H9 (cell line): ENCODE results near the gene UNC5C. TPM values are rescaled to one million over a fixed set of nuclear protein-coding genes. Genes with fewer than 3 reads are reported as not detected.

Experiments used
- DNase-seq: peaks from one replicate; pipeline ENCODE4 v3.0.0-alpha.2; 2017
- H2AFZ ChIP-seq: one replicate; pipeline ENCODE4 v1.6.1; 2013; ENCODE audit warnings: mild to moderate bottlenecking, low read length, control low read depth, moderate library complexity
- H2AK5ac ChIP-seq: 2 replicates; pipeline ENCODE4 v1.6.1; 2013; ENCODE audit warnings: low read length, control low read depth, mixed read lengths; ENCODE audit not compliant: insufficient read length
- H2BK120ac ChIP-seq: one replicate; pipeline ENCODE4 v1.6.1; 2013; ENCODE audit warnings: low read depth, mild to moderate bottlenecking, low read length, control low read depth, inconsistent platforms; ENCODE audit not compliant: poor library complexity, severe bottlenecking
- H2BK12ac ChIP-seq: 2 replicates; pipeline ENCODE4 v1.6.1; 2013; ENCODE audit warnings: low read length, control low read depth, mixed read lengths, low read depth; ENCODE audit not compliant: insufficient read length
- H2BK15ac ChIP-seq: 2 replicates; pipeline ENCODE4 v1.6.1; 2013; ENCODE audit warnings: low read depth, low read length, control low read depth
- H2BK20ac ChIP-seq: one replicate; pipeline ENCODE4 v1.6.1; 2013; ENCODE audit warnings: low read depth, mild to moderate bottlenecking, low read length, control low read depth, inconsistent platforms; ENCODE audit not compliant: poor library complexity, severe bottlenecking
- H2BK5ac ChIP-seq: 2 replicates; pipeline ENCODE4 v1.6.1; 2013; ENCODE audit warnings: low read length, control low read depth, mixed read lengths; ENCODE audit not compliant: insufficient read length
- H3K14ac ChIP-seq: 2 replicates; pipeline ENCODE4 v1.6.1; 2013; ENCODE audit warnings: low read length, control low read depth; ENCODE audit not compliant: insufficient read depth
- H3K18ac ChIP-seq: 2 replicates; pipeline ENCODE4 v1.6.1; 2013; ENCODE audit warnings: low read depth, mild to moderate bottlenecking, mixed read lengths, low read length, control low read depth; ENCODE audit not compliant: insufficient read length
- H3K23ac ChIP-seq: 2 replicates; pipeline ENCODE4 v1.6.1; 2013; ENCODE audit warnings: low read length, control low read depth, mixed read lengths, low read depth; ENCODE audit not compliant: insufficient read length
- H3K23me2 ChIP-seq: 2 replicates; pipeline ENCODE4 v1.6.1; 2013; ENCODE audit warnings: low read depth, mild to moderate bottlenecking, mixed read lengths, low read length, control low read depth; ENCODE audit not compliant: insufficient read length, poor library complexity, severe bottlenecking
- H3K27ac ChIP-seq: 2 replicates; pipeline ENCODE4 v1.5.1; 2013; ENCODE audit warnings: low read length, control low read depth, mixed read lengths, low read depth; ENCODE audit not compliant: insufficient read length
- H3K27me3 ChIP-seq: 2 replicates; pipeline ENCODE4 v1.6.1; 2013; ENCODE audit warnings: low read length, control low read depth, inconsistent platforms; ENCODE audit not compliant: insufficient read depth
- H3K4ac ChIP-seq: 2 replicates; pipeline ENCODE4 v1.6.1; 2013; ENCODE audit warnings: low read depth, mild to moderate bottlenecking, control low read depth, inconsistent platforms, low read length, moderate library complexity
- H3K4me1 ChIP-seq: 2 replicates; pipeline ENCODE4 v1.6.1; 2013; ENCODE audit warnings: low read length, control low read depth, inconsistent platforms; ENCODE audit not compliant: insufficient read depth
- H3K4me2 ChIP-seq: 2 replicates; pipeline ENCODE4 v1.6.1; 2013; ENCODE audit warnings: low read length, control low read depth, mixed read lengths; ENCODE audit not compliant: insufficient read length, insufficient read depth
- H3K56ac ChIP-seq: 2 replicates; pipeline ENCODE4 v1.6.1; 2013; ENCODE audit warnings: low read depth, mild to moderate bottlenecking, mixed read lengths, low read length, control low read depth; ENCODE audit not compliant: insufficient read length
- H3K79me1 ChIP-seq: 2 replicates; pipeline ENCODE4 v1.6.1; 2013; ENCODE audit warnings: low read depth, mild to moderate bottlenecking, moderate library complexity, low read length, control low read depth, inconsistent platforms; ENCODE audit not compliant: insufficient read depth, poor library complexity, severe bottlenecking
- H3K79me2 ChIP-seq: 2 replicates; pipeline ENCODE4 v1.6.1; 2013; ENCODE audit warnings: low read length, control low read depth, inconsistent platforms; ENCODE audit not compliant: insufficient read depth
- H3K9ac ChIP-seq: 2 replicates; pipeline ENCODE4 v1.6.1; 2013; ENCODE audit warnings: low read length, control low read depth, mixed read lengths; ENCODE audit not compliant: insufficient read length; ENCODE audit errors: extremely low read depth
- H3K9me3 ChIP-seq: one replicate; pipeline ENCODE4 v1.6.1; 2013; ENCODE audit warnings: low read depth, low read length, inconsistent platforms; ENCODE audit not compliant: control insufficient read depth
- H3T11ph ChIP-seq: one replicate; pipeline ENCODE4 v1.6.1; 2013; ENCODE audit warnings: mild to moderate bottlenecking, low read length, control low read depth, inconsistent platforms
- H4K20me1 ChIP-seq: one replicate; pipeline ENCODE4 v1.6.1; 2013; ENCODE audit not compliant: control insufficient read depth, insufficient read length, insufficient read depth
- H4K5ac ChIP-seq: 2 replicates; pipeline ENCODE4 v1.6.1; 2013; ENCODE audit warnings: low read depth, mild to moderate bottlenecking, mixed read lengths, low read length, control low read depth; ENCODE audit not compliant: insufficient read length
- H4K8ac ChIP-seq: replicated peaks from 2 replicates; pipeline ENCODE4 v1.6.1; 2013; ENCODE audit warnings: low read length, control low read depth, mixed read lengths, low read depth; ENCODE audit not compliant: insufficient read length
- H4K91ac ChIP-seq: 2 replicates; pipeline ENCODE4 v1.6.1; 2013; ENCODE audit warnings: low read depth, mild to moderate bottlenecking, moderate library complexity, mixed read lengths, low read length, control low read depth; ENCODE audit not compliant: insufficient read length
- H3K27ac Mint-ChIP-seq, 3 experiments: 2 replicates in 2 of 3; 3 replicates in 1 of 3; pipeline ENCODE4 v1.8.0; 2020 to 2021; ENCODE audit warnings: mixed read lengths in 3 of 3, mild to moderate bottlenecking in 1 of 3, moderate library complexity in 1 of 3
- H3K27me3 Mint-ChIP-seq: 2 replicates; pipeline ENCODE4 v1.8.0; 2021; ENCODE audit warnings: low read depth, mild to moderate bottlenecking, moderate library complexity, mixed read lengths
- H3K36me3 Mint-ChIP-seq, 3 experiments: 2 replicates in 2 of 3; 3 replicates in 1 of 3; pipeline ENCODE4 v1.8.0; 2020 to 2021; ENCODE audit warnings: low read depth in 3 of 3, mixed read lengths in 3 of 3; ENCODE audit not compliant: insufficient read depth in 1 of 3
- H3K4me1 Mint-ChIP-seq, 2 experiments: 2 replicates each; pipeline ENCODE4 v1.8.0; 2020; ENCODE audit warnings: mixed read lengths in 2 of 2
- H3K4me3 Mint-ChIP-seq, 2 experiments: 2 replicates in 1 of 2; 3 replicates in 1 of 2; pipeline ENCODE4 v1.8.0; 2020 to 2021; ENCODE audit warnings: mild to moderate bottlenecking in 2 of 2, mixed read lengths in 2 of 2, moderate library complexity in 1 of 2
- H3K9me3 Mint-ChIP-seq, 2 experiments: 2 replicates in 1 of 2; 3 replicates in 1 of 2; pipeline ENCODE4 v1.8.0; 2020; ENCODE audit warnings: mild to moderate bottlenecking in 2 of 2, mixed read lengths in 2 of 2, moderate library complexity in 1 of 2
- WGBS: extraction: QIAGEN DNeasy Blood & Tissue Kit; methylation state at CpG from one replicate; pipeline ENCODE4 v1.1.7; 2013; ENCODE audit warnings: missing lambda C conversion rate, low lambda C conversion rate, mixed read lengths; ENCODE audit not compliant: insufficient read length; ENCODE audit errors: extremely low coverage; 5-methylcytosine and 5-hydroxymethylcytosine counted together
- total RNA-seq: library from RNA; stranded (reverse); gene quantifications from 2 replicates; pipeline ENCODE4 v1.2.1, GENCODE V29; 2021
- TF ChIP-seq, protein P1 (sequence below): fragments of 200-600 bp; sonication (generic); conservative IDR thresholded peaks from 3 replicates; pipeline ENCODE4 v1.8.0; 2021; ENCODE audit warnings: antibody characterized with exemption, mild to moderate bottlenecking

Gene UNC5C
- total RNA-seq, 1 experiment from 2014 or later: not detected

DNA sequence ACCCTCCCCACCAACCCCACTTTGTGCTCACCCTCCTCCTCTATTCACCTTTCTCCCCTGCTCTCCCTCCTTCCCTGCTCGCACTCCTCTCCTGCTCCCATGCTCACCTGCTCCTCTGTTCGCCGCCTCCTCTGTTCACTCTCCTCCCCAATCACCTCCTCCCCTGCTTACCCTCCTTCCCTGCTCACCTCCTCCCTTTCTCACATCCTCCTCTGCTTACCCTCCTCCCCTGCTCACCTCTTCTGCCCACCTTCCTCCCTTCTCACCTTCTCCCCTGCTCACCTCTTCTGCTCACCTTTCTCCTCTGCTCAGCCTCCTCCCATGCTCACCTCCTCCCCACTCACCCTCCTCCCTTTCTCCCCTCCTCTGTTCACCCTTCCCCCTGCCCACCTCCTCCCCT is 357.2 kb downstream of the UNC5C start:
- H2BK120ac ChIP-seq: no peak overlapping the region
- no peak overlapping the region for H3K56ac ChIP-seq
- H3K4me1 ChIP-seq: no peaks in the 10 kb centered on the region
- H4K20me1 ChIP-seq: no peaks in the 10 kb centered on the region
- H3K79me1 ChIP-seq: no peaks in the 10 kb centered on the region
- H3K9ac ChIP-seq: no peak overlapping the region
- DNase-seq: no peak
- no peaks in the 10 kb centered on the region for H3K27me3 ChIP-seq
- no peak overlapping the region for H2AK5ac ChIP-seq
- H3K4ac ChIP-seq: no peak overlapping the region
- WGBS: no CpG with 5 or more reads among the region's 3 CpGs
- no peak overlapping the region for H2BK20ac ChIP-seq
- no peaks in the 10 kb centered on the region for H3K9me3 ChIP-seq
- no peak overlapping the region for H3K23ac ChIP-seq
- peaks cover 7% of the 10 kb centered on the region for H3K27me3 Mint-ChIP-seq
- H3K18ac ChIP-seq: no peak overlapping the region
- H3K9me3 Mint-ChIP-seq: no peaks in the 10 kb centered on the region
- no peak overlapping the region for H3K27ac Mint-ChIP-seq
- no peak overlapping the region for H4K91ac ChIP-seq
- H3K14ac ChIP-seq: no peak overlapping the region
- H3T11ph ChIP-seq: no peak overlapping the region
- no peak overlapping the region for H2BK15ac ChIP-seq
- peaks cover 7 to 10% of the 10 kb centered on the region in 2 experiments for H3K4me1 Mint-ChIP-seq
- no peak overlapping the region for H2AFZ ChIP-seq
- H2BK5ac ChIP-seq: no peak overlapping the region
- H3K36me3 Mint-ChIP-seq: peaks cover 0 to 1% (median 0%) of the 10 kb centered on the region in 3 experiments; a peak in 1 of 7 replicates
- H3K27ac ChIP-seq: no peak overlapping the region
- no peaks in the 10 kb centered on the region for H3K79me2 ChIP-seq
- H3K4me3 Mint-ChIP-seq: no peak overlapping the region
- H3K23me2 ChIP-seq: no peaks in the 10 kb centered on the region
- H2BK12ac ChIP-seq: no peak overlapping the region
- H4K8ac ChIP-seq: no peak overlapping the region
- no peak overlapping the region for H3K4me2 ChIP-seq
- no peak overlapping the region for H4K5ac ChIP-seq
- TF ChIP-seq, protein P1, sequence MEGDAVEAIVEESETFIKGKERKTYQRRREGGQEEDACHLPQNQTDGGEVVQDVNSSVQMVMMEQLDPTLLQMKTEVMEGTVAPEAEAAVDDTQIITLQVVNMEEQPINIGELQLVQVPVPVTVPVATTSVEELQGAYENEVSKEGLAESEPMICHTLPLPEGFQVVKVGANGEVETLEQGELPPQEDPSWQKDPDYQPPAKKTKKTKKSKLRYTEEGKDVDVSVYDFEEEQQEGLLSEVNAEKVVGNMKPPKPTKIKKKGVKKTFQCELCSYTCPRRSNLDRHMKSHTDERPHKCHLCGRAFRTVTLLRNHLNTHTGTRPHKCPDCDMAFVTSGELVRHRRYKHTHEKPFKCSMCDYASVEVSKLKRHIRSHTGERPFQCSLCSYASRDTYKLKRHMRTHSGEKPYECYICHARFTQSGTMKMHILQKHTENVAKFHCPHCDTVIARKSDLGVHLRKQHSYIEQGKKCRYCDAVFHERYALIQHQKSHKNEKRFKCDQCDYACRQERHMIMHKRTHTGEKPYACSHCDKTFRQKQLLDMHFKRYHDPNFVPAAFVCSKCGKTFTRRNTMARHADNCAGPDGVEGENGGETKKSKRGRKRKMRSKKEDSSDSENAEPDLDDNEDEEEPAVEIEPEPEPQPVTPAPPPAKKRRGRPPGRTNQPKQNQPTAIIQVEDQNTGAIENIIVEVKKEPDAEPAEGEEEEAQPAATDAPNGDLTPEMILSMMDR: no peak
